Naive B cell (primary cell): Measurements from ENCODE around the gene NAXE. TPM values are rescaled to one million over a fixed set of nuclear protein-coding genes. Genes with fewer than 3 reads are reported as not detected.
"Not testable (repeated sequence)": the region's sequence is repeated elsewhere in the genome, so short reads cannot be mapped to it uniquely, and the experiment has no call there.

Experiments
- ATAC-seq, 2 donors: fragments of 150-1000 bp; cut with Tn5 transposase; 2 replicates each; pipeline ENCODE4 v1.10.0; 2021; ENCODE audit warnings: low read depth in 2 of 2, mild to moderate bottlenecking in 2 of 2, moderate library complexity in 2 of 2
- DNase-seq: peaks from one replicate; pipeline ENCODE4 v3.0.0; 2022
- H3K27ac Mint-ChIP-seq, 6 donors: one replicate each; pipeline ENCODE4 v1.8.0; 2020 to 2022; ENCODE audit warnings: mild to moderate bottlenecking in 6 of 6, mixed read lengths in 6 of 6, moderate library complexity in 5 of 6, inconsistent platforms in 2 of 6
- H3K27me3 Mint-ChIP-seq, 3 donors: one replicate each; pipeline ENCODE4 v1.8.0; 2021 to 2022; ENCODE audit warnings: mixed read lengths in 3 of 3, mild to moderate bottlenecking in 1 of 3
- H3K36me3 Mint-ChIP-seq, 2 donors: one replicate each; pipeline ENCODE4 v1.8.0; 2020 to 2022; ENCODE audit warnings: mixed read lengths in 2 of 2, inconsistent platforms in 1 of 2, mild to moderate bottlenecking in 1 of 2
- H3K4me1 Mint-ChIP-seq, 3 donors: one replicate each; pipeline ENCODE4 v1.8.0; 2020 to 2022; ENCODE audit warnings: mixed read lengths in 3 of 3, inconsistent platforms in 1 of 3, mild to moderate bottlenecking in 1 of 3, moderate library complexity in 1 of 3
- H3K4me3 Mint-ChIP-seq, 8 donors: one replicate each; pipeline ENCODE4 v1.8.0; 2020 to 2022; ENCODE audit warnings: mild to moderate bottlenecking in 8 of 8, mixed read lengths in 8 of 8, moderate library complexity in 8 of 8, inconsistent platforms in 2 of 8
- H3K9me3 Mint-ChIP-seq, 7 donors: one replicate each; pipeline ENCODE4 v1.8.0; 2020 to 2022; ENCODE audit warnings: mixed read lengths in 7 of 7, mild to moderate bottlenecking in 5 of 7, inconsistent platforms in 2 of 7, moderate library complexity in 1 of 7
- polyA plus RNA-seq, 6 donors: library from polyadenylated mRNA; unstranded; fragments of 300-500 nt; fragmentation: Illumina TruSeq; gene quantifications; one replicate each; pipeline ENCODE4 v1.2.3, GENCODE V29; 2021; ENCODE audit warnings: low read depth in 6 of 6

NAXE gene
- polyA plus RNA-seq, 6 donors from 2014 or later, result 97.6 to 177 (median 110) TPM

DNA sequence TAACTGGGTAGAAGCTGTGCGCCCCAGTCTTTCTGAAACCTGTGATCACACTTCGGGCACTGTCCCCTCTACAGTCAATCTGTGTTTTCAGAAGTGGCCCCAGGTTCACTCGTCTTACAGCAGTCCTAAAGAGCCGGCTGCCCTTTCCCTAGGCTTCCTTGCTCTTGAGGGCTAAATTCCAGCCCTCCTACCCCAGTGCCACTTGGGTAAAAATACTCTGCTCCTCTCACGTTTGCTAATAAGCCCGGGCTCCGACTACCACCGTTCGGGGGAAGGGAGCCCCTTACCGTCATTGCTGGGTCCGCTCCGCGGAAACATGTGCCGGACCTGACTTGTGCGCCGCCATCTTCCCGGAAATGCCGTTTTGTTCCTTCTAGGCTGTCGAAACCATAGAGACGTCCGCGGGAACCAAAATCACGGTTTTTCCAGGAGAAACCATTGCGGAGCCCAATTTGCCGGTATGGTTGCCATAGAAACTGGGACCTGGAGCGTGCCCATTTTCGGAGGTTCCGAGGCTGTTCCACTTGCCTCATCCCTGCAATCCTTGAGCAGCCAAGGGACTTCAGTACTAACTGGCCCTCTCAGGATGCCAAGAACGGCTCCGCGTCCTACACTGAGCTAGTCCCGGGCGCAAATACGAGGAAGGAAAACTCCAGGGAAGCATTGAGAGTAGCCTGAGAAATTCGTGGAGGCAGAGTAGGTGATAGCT is 9.7 kb downstream of the NAXE start, which contains the start of gene GPATCH4:
Gene GPATCH4, minus strand, starts transcription at position 358 of the 709 bp plus-strand sequence.
- Mint-ChIP-seq H3K36me3 (peaks cover 11 to 14% of the 10 kb centered on the region in 2 donors), H3K4me1 (peaks cover 26 to 48% (median 29%) of the 10 kb centered on the region in 3 donors), H3K9me3 (no peaks in the 10 kb centered on the region), H3K27me3 (no peaks in the 10 kb centered on the region), H3K4me3 (peak within 1 kb of the TSS; percentile 84 to 100 (median 96)), H3K27ac (peak within 1 kb of the TSS; percentile 94 to 99 (median 98))
- ATAC-seq (peak; percentile 72 to 78), DNase-seq (peak; percentile 70)

DNA sequence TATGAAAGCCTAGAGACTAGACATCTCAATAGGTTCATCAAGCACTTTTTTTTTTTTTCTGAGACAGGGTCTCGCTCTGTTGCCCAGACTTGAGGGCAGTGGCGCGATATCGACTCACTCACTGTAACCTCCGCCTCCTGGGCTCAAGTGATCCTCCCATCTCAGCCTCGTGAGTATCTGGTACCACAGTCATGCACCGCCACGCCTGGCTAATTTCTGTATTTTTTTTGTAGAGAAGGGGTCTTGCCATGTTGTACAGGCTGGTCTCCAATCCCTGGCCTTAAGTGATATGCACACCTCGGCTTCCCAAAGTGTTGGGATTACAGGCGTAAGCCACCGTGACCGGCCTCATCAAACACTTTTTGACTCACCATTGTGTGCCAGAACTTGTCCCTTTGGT is 10.3 kb downstream of the NAXE start:
- Mint-ChIP-seq H3K4me1 (peaks cover 29 to 52% (median 29%) of the 10 kb centered on the region in 3 donors), H3K27ac (peak overlapping the region; percentile 74 to 98 (median 96)), H3K9me3 (no peaks in the 10 kb centered on the region), H3K36me3 (peaks cover 7 to 12% of the 10 kb centered on the region in 2 donors), H3K27me3 (no peaks in the 10 kb centered on the region), H3K4me3 (peak overlapping the region; percentile 84 to 100 (median 96))
- ATAC-seq (peak; percentile 26 to 48), DNase-seq (no peak)

DNA sequence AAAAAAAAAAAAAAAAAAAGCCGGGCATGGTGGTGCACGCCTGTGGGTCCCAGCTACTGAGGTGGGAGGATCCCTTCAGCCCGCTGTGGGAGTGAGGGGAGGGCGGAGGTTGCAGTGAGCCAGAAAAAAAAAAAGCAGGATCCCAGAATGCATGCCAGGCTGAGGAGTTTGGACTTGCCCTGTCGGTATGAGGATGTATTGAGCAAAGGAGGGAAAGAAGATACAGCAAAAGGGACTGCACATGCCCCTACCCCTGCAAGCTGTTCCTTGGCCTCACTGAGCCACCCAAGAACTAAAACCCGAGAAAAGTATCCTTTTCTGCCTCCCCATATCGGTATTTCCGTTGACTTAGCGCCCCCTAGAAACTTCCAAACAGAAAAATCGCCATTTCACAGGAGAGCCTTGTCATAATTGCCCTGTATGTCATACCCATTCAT is 11.0 kb downstream of the NAXE start:
- ATAC-seq (no peak), DNase-seq (no peak)
- H3K36me3 Mint-ChIP-seq, result peaks cover 0 to 8% of the 10 kb centered on the region in 2 donors
- no peaks in the 10 kb centered on the region for H3K27me3 Mint-ChIP-seq
- peak overlapping the region in 3 of 6 donors; percentile 47 to 94 (median 78) for H3K27ac Mint-ChIP-seq
- no peaks in the 10 kb centered on the region for H3K9me3 Mint-ChIP-seq
- peak overlapping the region in 7 of 8 donors; percentile 37 to 96 (median 68) for H3K4me3 Mint-ChIP-seq
- H3K4me1 Mint-ChIP-seq, result peaks cover 34 to 58% (median 35%) of the 10 kb centered on the region in 3 donors

DNA sequence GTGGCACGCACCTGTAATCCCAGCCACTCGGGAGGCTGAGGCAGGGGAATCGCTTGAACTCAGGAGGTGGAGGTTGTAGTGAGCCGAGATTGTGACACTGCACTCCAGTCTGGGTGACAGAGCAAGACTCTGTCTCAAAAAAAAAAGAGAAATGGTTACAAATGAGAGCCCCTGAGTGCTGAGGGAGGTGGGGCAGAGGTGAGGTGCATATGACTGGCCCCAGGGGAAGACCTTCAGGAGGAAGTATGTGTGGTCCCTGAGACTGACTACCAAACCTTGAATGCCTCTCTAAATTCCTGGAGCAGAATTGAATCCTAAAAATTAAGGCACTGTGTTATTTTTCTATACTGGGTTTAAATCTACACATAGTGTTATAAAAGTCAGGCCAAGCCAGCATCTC is 15.8 kb downstream of the NAXE start:
- peak overlapping the region in 5 of 6 donors; percentile 40 to 94 (median 91) for H3K27ac Mint-ChIP-seq
- peak; percentile 88 to 92 for ATAC-seq
- H3K27me3 Mint-ChIP-seq, result peaks cover 5 to 16% (median 8%) of the 10 kb centered on the region in 3 donors
- not testable (repeated sequence) for H3K36me3 Mint-ChIP-seq, H3K9me3 Mint-ChIP-seq
- H3K4me3 Mint-ChIP-seq, result peak overlapping the region in 7 of 8 donors; percentile 2 to 71 (median 48)
- DNase-seq, result peak; percentile 74
- H3K4me1 Mint-ChIP-seq, result peaks cover 18 to 39% (median 26%) of the 10 kb centered on the region in 3 donors

DNA sequence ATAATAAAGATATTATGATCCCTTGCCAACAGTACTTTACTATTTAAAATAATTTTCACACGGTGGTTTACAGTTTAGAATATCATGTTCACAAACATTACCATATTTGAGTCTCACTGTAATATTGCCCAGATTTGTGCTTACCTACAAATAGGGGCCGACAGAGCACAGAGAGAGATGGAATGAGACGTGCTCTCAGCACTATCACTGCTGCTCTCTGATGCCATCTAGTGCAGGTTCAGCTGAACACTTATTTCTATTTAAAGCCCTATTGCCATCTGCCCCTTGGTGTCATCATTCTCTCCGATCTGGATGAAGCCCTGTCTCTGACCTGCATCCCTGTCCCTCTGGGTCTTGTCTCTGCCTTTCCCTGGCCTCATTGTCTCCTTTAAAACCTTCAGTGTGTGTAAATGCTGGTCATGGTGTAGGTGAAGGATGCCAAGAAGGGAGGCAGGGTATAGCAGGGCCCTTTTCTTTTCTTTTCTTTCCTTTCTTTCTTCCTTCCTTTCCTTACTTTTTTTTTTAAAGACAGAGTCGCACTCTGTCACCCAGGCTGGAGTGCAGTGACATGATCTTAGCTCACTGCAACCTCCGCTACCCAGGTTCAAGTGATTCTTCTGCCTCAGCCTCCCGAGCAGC is 16.6 kb downstream of the NAXE start:
- peak; percentile 70 for DNase-seq
- Mint-ChIP-seq H3K4me1 (peaks cover 17 to 36% (median 20%) of the 10 kb centered on the region in 3 donors), H3K27me3 (peaks cover 11 to 25% (median 13%) of the 10 kb centered on the region in 3 donors), H3K9me3 (no peaks in the 10 kb centered on the region), H3K36me3 (no peaks in the 10 kb centered on the region), H3K27ac (peak overlapping the region in 4 of 6 donors; percentile 86 to 93 (median 92)), H3K4me3 (peak overlapping the region in 7 of 8 donors; percentile 41 to 71 (median 60))
- peak; percentile 78 to 79 for ATAC-seq

DNA sequence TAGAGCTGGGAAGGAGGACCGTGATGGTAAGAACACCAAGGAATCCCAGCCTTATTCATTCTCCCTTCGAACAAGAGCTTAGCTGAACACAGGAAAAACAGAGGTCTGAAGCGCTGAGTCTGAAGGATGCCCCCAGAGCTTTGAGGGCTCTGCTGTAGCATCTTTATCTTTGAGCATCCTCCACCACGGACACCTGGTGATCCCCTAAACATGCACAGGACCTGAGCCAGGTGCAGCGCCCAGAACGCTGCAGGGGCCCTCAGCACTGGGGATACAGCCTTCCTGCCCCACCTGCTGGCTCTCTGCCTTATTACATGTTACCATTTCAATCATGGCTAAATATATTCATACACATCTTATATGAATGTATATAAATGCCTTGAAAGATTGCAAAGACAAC is 17.4 kb downstream of the NAXE start:
- ATAC-seq (peak; percentile 36 to 43), DNase-seq (peak; percentile 49)
- Mint-ChIP-seq H3K36me3 (no peaks in the 10 kb centered on the region), H3K4me3 (no peak overlapping the region), H3K27me3 (peaks cover 13 to 29% (median 14%) of the 10 kb centered on the region in 3 donors), H3K27ac (peak overlapping the region in 2 of 6 donors; percentile 4 to 53), H3K4me1 (peaks cover 17 to 36% (median 20%) of the 10 kb centered on the region in 3 donors), H3K9me3 (no peaks in the 10 kb centered on the region)

DNA sequence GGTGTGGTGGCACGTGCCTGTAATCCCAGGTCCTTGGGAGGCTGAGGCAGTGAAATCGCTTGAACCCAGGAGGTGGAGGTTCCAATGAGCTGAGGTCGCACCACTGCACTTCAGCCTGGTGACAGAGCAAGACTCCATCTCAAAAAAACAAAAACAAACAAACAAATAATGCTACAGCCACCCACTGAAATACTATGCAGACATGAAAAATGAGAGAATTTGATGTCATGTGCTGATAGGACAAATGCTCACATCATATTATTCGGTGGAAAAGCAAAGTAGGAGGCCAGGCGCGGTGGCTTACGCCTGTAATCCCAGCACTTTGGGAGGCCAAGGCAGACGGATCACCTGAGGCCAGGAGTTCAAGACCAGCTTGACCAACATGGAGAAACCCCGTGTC is 18.5 kb downstream of the NAXE start:
- not testable (repeated sequence) for H3K36me3 Mint-ChIP-seq, H3K9me3 Mint-ChIP-seq, ATAC-seq, H3K4me3 Mint-ChIP-seq, DNase-seq, H3K27ac Mint-ChIP-seq
- Mint-ChIP-seq H3K4me1 (peaks cover 17 to 34% (median 20%) of the 10 kb centered on the region in 3 donors), H3K27me3 (peaks cover 18 to 39% (median 21%) of the 10 kb centered on the region in 3 donors)

DNA sequence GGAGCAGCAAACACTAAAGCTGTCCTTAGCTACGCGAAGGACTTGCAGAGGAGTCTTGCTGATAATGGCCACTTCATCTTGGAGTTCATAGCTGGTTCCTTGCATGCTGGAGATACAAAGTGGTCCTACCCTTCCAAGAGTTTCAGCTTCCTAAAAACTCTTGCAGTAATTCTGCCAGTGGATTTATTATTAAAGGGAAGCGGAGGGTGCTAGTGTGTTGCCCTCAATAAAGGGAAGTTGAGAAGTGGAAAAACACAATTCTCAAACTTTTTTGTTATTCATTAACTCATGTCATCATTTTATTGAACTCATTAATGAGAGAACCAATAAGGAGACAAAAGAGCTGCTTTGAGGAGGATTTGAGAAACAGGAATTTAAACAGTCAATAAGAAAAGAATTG is 21.1 kb downstream of the NAXE start:
- H3K9me3 Mint-ChIP-seq, result peaks cover 0 to 2% (median 0%) of the 10 kb centered on the region in 7 donors
- peaks cover 34 to 55% (median 34%) of the 10 kb centered on the region in 3 donors for H3K27me3 Mint-ChIP-seq
- no peak for ATAC-seq
- no peak overlapping the region for H3K27ac Mint-ChIP-seq
- peaks cover 10 to 14% (median 11%) of the 10 kb centered on the region in 3 donors for H3K4me1 Mint-ChIP-seq
- H3K4me3 Mint-ChIP-seq, result no peak overlapping the region
- H3K36me3 Mint-ChIP-seq, result no peaks in the 10 kb centered on the region
- no peak for DNase-seq

DNA sequence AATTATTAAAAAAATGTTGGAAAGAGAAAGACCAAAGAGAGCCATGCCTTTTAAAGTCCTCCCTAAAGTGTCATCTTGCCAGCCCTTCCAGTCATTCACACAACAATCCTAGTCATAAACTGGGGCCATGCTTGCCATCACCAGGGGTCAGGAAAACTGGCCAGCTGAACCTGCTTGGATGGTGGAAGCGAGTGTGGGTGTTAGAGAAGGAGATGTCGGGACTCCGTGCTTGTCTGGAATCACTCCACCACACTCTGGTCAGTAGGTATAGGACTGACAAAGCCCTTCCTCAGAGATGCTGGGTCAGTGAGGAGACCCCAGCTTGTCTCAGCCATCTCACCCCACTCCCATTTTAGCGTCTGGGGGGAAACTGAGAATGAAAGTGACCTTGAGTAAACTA is 24.4 kb downstream of the NAXE start:
- Mint-ChIP-seq H3K4me1 (peaks cover 0 to 6% (median 5%) of the 10 kb centered on the region in 3 donors), H3K27ac (no peak overlapping the region), H3K4me3 (no peak overlapping the region), H3K27me3 (peaks cover 49 to 74% (median 60%) of the 10 kb centered on the region in 3 donors), H3K9me3 (peaks cover 0 to 2% (median 0%) of the 10 kb centered on the region in 7 donors), H3K36me3 (no peaks in the 10 kb centered on the region)
- ATAC-seq (no peak), DNase-seq (no peak)

DNA sequence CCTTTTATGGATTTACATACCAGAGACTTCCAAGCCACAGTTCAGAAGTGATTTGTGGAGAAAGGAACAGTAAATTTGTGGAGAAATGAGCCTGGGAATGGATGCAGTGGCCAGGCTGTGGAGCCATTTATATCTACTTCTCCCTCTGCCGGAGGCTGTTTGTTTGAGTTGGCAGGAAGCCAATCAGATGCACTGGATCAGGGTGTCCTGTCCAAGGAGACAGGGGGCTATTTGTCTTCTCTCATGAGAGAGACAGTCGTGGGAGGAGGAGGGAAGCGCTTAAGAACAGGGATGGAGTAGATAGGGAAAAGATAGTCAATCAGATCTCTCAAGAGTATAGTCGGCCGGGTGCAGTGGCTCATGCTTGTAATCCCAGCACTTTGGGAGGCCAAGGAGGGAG is 24.9 kb downstream of the NAXE start:
- ATAC-seq, result no peak
- peaks cover 52 to 74% (median 59%) of the 10 kb centered on the region in 3 donors for H3K27me3 Mint-ChIP-seq

DNA sequence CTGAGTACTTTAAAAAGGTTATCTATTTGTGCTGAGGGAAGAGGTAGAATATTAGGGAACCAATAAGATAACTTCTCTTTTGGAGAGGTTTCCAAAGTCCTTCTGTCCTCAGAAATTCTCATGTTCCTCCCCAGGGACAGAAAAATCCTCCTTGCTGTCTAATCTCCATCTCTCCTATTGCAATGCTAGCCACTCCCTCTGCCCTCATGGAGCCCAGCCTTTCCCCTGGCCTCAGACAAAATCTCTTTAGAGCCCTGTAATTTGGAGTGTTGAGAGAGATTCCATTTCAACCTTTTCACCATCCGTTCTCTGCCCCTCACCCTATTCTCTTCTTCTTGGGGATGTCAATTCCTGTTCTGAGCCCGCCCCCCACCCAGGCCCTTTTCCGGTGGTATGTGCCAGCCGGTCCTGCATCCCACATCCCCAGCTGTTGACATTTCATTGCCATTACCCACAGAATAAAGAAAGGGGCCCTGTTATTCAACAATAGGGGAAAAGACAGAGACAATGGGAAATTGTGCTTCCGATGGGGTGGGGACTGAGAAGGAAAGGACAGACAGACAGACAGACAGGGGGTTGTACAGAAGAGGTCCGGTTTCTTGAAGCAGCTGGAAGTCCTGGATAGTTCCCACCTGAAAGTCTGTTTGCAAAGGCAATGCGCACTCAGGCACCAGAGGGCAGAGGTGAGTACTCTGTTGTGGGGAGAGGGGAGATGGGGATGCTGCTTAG is 27.4 kb downstream of the NAXE start, which contains the start of gene HAPLN2:
Gene HAPLN2, plus strand, starts transcription at position 563 of the 729 bp plus-strand sequence. CDS start 4,076 bp downstream, outside the sequence.
- Mint-ChIP-seq H3K4me3 (no peak within 1 kb of the TSS), H3K4me1 (peaks cover 4 to 12% (median 5%) of the 10 kb centered on the region in 3 donors), H3K9me3 (peaks cover 0 to 2% (median 0%) of the 10 kb centered on the region in 7 donors), H3K36me3 (no peaks in the 10 kb centered on the region), H3K27ac (no peak within 1 kb of the TSS), H3K27me3 (peaks cover 54 to 76% (median 67%) of the 10 kb centered on the region in 3 donors)
- ATAC-seq (peak; percentile 33 to 40), DNase-seq (no peak)

More for the DNA sequence above, 24.9 kb downstream of the NAXE start:
- no peak for DNase-seq
- Mint-ChIP-seq H3K4me3 (no peak overlapping the region), H3K27ac (no peak overlapping the region), H3K36me3 (no peaks in the 10 kb centered on the region), H3K4me1 (peaks cover 0 to 6% (median 5%) of the 10 kb centered on the region in 3 donors), H3K9me3 (peaks cover 0 to 2% (median 0%) of the 10 kb centered on the region in 7 donors)

DNA sequence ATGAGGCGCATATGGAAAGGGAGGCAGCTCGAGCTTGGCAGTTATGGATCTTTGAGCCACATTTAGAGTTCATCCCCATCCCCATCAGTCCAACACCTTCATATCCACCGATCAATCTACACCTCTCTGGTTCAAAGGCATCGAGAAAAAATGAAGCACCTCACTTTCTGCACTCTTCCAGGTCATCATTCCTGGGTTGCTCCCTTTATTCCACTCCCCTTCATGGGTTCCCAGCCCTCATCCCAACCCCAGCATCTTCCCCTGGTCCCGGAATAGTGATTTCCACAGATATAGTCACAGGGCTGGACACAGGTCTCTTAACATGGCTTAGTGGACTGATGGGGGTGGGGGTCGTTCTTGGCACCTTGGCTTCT is 28.0 kb downstream of the NAXE start:
- H3K4me1 Mint-ChIP-seq, result peaks cover 4 to 17% (median 7%) of the 10 kb centered on the region in 3 donors
- no peak overlapping the region for H3K4me3 Mint-ChIP-seq
- DNase-seq (no peak), ATAC-seq (no peak)
- peaks cover 0 to 2% (median 0%) of the 10 kb centered on the region in 7 donors for H3K9me3 Mint-ChIP-seq
- no peak overlapping the region for H3K27ac Mint-ChIP-seq
- no peaks in the 10 kb centered on the region for H3K36me3 Mint-ChIP-seq
- H3K27me3 Mint-ChIP-seq, result peaks cover 54 to 76% (median 62%) of the 10 kb centered on the region in 3 donors
